Measurements from ENCODE around the gene RAB43.
A peak's percentile ranks its signal among the peaks of the same experiment; 100 is the strongest.
"Not testable (repeated sequence)": the region's sequence is repeated elsewhere in the genome, so short reads cannot be mapped to it uniquely, and the experiment has no call there.

RAB43 gene

GRCh38 chr3:129087904-129088303 lies 33.7 kb downstream of the RAB43 start:
- not testable (repeated sequence) for DNase-seq

GRCh38 chr3:129087138-129087702 lies 34.4 kb downstream of the RAB43 start:
- DNase-seq = no peak

GRCh38 chr3:129085818-129086217 lies 35.8 kb downstream of the RAB43 start:
- no peak for DNase-seq

GRCh38 chr3:129085165-129085715 lies 36.4 kb downstream of the RAB43 start:
- DNase-seq = no peak

- no peak for DNase-seq
These were observed 37.1 kb downstream of the RAB43 start for GRCh38 chr3:129084501-129084900.

GRCh38 chr3:129082026-129082425 lies 39.6 kb downstream of the RAB43 start:
- DNase-seq = no peak

- DNase-seq = no peak
These were observed 40.1 kb downstream of the RAB43 start for GRCh38 chr3:129081503-129081902.

- DNase-seq = no peak
These were observed 43.1 kb downstream of the RAB43 start for GRCh38 chr3:129078510-129078909.

GRCh38 chr3:129077222-129077621 lies 44.4 kb downstream of the RAB43 start:
- no peak for DNase-seq

- DNase-seq = no peak
These were observed 51.3 kb downstream of the RAB43 start for GRCh38 chr3:129070086-129070885.

GRCh38 chr3:129069313-129070085 lies 52.1 kb downstream of the RAB43 start:
- DNase-seq = not testable (repeated sequence)

GRCh38 chr3:129068291-129068886 lies 53.2 kb downstream of the RAB43 start:
- peak; percentile 34 for DNase-seq

- DNase-seq = not testable (repeated sequence)
These were observed 53.9 kb downstream of the RAB43 start for GRCh38 chr3:129067719-129068118.

- DNase-seq = no peak
These were observed 55.9 kb downstream of the RAB43 start for GRCh38 chr3:129065720-129066073.

- no peak for DNase-seq
These were observed 56.4 kb downstream of the RAB43 start for GRCh38 chr3:129065016-129065719.

GRCh38 chr3:129063841-129064482 lies 57.6 kb downstream of the RAB43 start:
- DNase-seq = no peak

- DNase-seq = no peak
These were observed 58.4 kb downstream of the RAB43 start for GRCh38 chr3:129063091-129063640.

- DNase-seq = no peak
These were observed 59.4 kb downstream of the RAB43 start for GRCh38 chr3:129061888-129062834.

GRCh38 chr3:129061023-129061887 lies 60.3 kb downstream of the RAB43 start:
- DNase-seq = no peak
